ENCODE data around the gene CD33.

Gene CD33

GRCh38 chr19:51259348-51260245 lies 34.7 kb downstream of the CD33 start:
- peak; percentile 15 for DNase-seq

DNA sequence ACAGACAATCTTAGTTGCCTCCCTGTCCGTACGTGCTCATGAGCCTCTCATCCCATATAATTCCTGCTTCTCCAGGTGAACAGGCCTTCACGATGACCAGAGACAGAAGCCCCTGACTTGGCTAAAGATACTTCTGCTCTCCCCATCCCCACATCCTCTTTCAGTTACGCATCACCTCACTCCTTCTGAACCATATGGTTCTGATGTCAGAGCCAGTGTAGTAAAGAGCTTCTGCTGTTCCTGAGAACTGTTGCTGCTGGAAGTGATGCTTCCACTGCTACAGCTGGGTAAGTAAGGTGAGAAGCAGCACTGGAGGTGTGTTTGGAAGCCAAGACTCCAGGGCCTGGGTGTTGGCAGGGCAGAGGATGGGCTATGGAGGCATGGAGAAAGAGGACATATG lies 38.9 kb downstream of the CD33 start:
- no peak for DNase-seq

GRCh38 chr19:51271067-51271466 lies 46.2 kb downstream of the CD33 start:
- DNase-seq = no peak

DNA sequence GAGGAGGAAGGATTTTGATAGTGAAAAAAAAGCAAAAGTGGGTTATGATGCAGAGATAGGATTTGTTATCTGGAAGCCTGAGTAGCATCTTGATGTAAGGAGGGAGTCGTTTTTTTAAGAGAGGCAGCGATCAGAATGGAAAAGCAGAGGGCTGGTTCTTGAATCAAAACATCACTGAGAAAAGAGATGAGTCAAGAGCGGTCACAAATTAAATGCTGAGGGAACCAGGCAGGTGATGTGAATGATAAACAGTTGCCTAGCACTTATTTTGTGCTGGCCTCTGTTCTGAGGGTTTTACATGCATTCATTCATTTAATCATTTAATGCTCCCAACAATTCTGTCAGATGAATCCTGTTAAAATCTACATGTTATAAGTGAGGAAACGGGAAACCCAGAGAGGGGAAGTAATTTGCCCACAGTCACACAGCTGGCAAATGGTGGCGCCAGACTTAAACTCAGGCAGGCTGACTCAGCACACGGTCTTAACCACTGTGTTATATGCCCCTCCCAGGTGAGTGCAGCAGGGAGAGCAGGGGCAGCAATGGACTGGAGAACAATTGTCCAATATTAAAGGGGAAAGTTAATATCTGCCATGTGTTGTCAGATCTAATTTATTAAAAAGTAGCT lies 47.4 kb downstream of the CD33 start:
- DNase-seq = no peak

GRCh38 chr19:51274049-51274770 lies 49.3 kb downstream of the CD33 start:
- no peak for DNase-seq

GRCh38 chr19:51277112-51277511 lies 52.2 kb downstream of the CD33 start:
- no peak for DNase-seq

DNA sequence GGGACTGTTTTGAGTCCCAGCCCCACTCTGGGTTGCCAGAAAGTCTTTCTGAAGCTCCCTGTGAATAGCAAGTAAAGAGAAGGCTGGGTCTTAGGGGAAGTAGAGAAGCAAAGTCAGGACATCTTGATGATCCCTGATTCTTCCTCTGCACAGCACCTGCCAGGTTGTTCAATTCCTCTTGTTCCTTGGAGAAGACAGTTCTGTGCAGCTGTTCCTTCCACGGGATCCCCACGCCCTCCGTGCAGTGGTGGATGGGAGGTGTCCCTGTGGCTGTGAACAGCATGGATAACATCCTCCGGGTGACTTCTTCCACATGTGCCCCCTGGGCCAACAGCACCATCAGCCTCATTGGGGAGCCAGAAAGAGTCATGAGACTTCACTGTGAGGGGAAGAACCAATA lies 57.5 kb downstream of the CD33 start:
- no peak for DNase-seq

- DNase-seq = no peak
Measured at GRCh38 chr19:51285682-51286081, 60.8 kb downstream of the CD33 start.
